SU-DHL-6 (cell line): ENCODE data around the gene PNMT.

Source experiments
- H2AFZ ChIP-seq: fragments of 200-600 bp; sonication (generic); 2 replicates; pipeline ENCODE4 v1.6.1; 2014; ENCODE audit warnings: low read depth, mild to moderate bottlenecking, moderate library complexity, mixed read lengths, antibody characterized with exemption, low read length; ENCODE audit not compliant: severe bottlenecking
- H3F3A ChIP-seq: fragments of 200-600 bp; shearing (Covaris generic); 2 replicates; pipeline ENCODE4 v1.6.0; 2016; ENCODE audit warnings: antibody characterized with exemption, mild to moderate bottlenecking; ENCODE audit not compliant: insufficient read depth
- H3K27ac ChIP-seq: fragments of 200-600 bp; sonication (generic); 2 replicates; pipeline ENCODE4 v1.5.1; 2016; ENCODE audit warnings: low read depth, mild to moderate bottlenecking, low read length, moderate library complexity, mixed read lengths
- H3K27me3 ChIP-seq: fragments of 200-600 bp; sonication (generic), shearing (Covaris generic); 2 replicates; pipeline ENCODE4 v1.6.0; 2014; ENCODE audit warnings: mild to moderate bottlenecking, low read length
- H3K36me3 ChIP-seq: fragments of 200-600 bp; sonication (generic); 2 replicates; pipeline ENCODE4 v1.6.1; 2014; ENCODE audit warnings: mild to moderate bottlenecking, low read length, mixed read lengths
- H3K4me2 ChIP-seq: fragments of 300-600, 200-600 bp; shearing (Covaris generic), sonication (generic); 2 replicates; pipeline ENCODE4 v1.6.0; 2014; ENCODE audit warnings: low read length, low read depth, mild to moderate bottlenecking; ENCODE audit not compliant: poor library complexity, severe bottlenecking
- H3K4me3 ChIP-seq: fragments of 200-600 bp; sonication (generic); 2 replicates; pipeline ENCODE4 v1.5.1; 2014; ENCODE audit warnings: antibody characterized with exemption, low read length, mild to moderate bottlenecking, mixed read lengths; ENCODE audit not compliant: insufficient read depth, poor library complexity, severe bottlenecking
- H3K79me2 ChIP-seq: fragments of 200-600 bp; sonication (generic); 2 replicates; pipeline ENCODE4 v1.6.1; 2014; ENCODE audit warnings: mild to moderate bottlenecking, low read length, moderate library complexity; ENCODE audit not compliant: insufficient read depth
- H3K9ac ChIP-seq: fragments of 200-600 bp; sonication (generic); 2 replicates; pipeline ENCODE4 v1.7.0; 2014; ENCODE audit warnings: mild to moderate bottlenecking, low read length
- H3K9me2 ChIP-seq: fragments of 200-600 bp; sonication (generic); replicated peaks from 2 replicates; pipeline ENCODE4 v1.6.1; 2014; ENCODE audit warnings: low read length; ENCODE audit not compliant: insufficient read depth
- H3K9me3 ChIP-seq: fragments of 200-600 bp; sonication (generic); 2 replicates; pipeline ENCODE4 v1.6.1; 2014; ENCODE audit warnings: low read length, mixed read lengths; ENCODE audit not compliant: insufficient read depth
- H4K20me1 ChIP-seq: fragments of 200-600 bp; sonication (generic); 2 replicates; pipeline ENCODE4 v1.6.1; 2014; ENCODE audit warnings: low read depth, mild to moderate bottlenecking, antibody characterized with exemption, low read length, moderate library complexity, mixed read lengths
- CTCF ChIP-seq: fragments of 200-600 bp; sonication (generic); IDR thresholded peaks from one replicate; pipeline ENCODE4 v1.5.1; 2017; ENCODE audit warnings: antibody characterized with exemption, mild to moderate bottlenecking, low read length, moderate library complexity; ENCODE audit not compliant: insufficient read depth, poor library complexity, severe bottlenecking
- EZH2phosphoT487 ChIP-seq: fragments of 200-600 bp; sonication (generic), shearing (Covaris generic); conservative IDR thresholded peaks from 2 replicates; pipeline ENCODE4 v1.6.1; 2018; ENCODE audit warnings: mild to moderate bottlenecking, antibody characterized with exemption, low read length, moderate library complexity, mixed read lengths

Gene PNMT, protein sequence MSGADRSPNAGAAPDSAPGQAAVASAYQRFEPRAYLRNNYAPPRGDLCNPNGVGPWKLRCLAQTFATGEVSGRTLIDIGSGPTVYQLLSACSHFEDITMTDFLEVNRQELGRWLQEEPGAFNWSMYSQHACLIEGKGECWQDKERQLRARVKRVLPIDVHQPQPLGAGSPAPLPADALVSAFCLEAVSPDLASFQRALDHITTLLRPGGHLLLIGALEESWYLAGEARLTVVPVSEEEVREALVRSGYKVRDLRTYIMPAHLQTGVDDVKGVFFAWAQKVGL

DNA sequence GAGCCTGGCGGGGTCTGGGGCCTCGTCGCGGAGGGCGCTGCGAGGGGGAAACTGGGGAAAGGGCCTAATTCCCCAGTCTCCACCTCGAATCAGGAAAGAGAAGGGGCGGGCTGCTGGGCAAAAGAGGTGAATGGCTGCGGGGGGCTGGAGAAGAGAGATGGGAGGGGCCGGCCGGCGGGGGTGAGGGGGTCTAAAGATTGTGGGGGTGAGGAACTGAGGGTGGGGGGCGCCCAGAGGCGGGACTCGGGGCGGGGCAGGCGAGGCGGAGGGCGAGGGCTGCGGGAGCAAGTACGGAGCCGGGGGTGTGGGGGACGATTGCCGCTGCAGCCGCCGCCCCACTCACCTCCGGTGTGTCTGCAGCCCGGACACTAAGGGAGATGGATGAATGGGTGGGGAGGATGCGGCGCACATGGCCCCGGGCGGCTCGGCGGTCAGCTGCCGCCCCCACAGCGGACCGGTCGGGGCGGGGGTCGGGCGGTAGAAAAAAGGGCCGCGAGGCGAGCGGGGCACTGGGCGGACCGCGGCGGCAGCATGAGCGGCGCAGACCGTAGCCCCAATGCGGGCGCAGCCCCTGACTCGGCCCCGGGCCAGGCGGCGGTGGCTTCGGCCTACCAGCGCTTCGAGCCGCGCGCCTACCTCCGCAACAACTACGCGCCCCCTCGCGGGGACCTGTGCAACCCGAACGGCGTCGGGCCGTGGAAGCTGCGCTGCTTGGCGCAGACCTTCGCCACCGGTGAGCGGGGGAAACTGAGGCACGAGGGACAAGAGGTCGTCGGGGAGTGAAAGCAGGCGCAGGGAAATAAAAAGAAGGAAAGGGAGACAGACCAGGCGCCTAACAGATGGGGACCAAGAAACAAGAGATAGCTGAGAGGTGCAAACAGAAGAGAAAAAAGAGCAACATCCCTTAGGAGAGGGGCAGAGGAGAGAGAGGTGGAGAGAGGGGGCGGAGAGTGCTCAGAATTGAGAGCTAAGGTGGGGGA, at the start of gene PNMT:
TSS of gene PNMT (plus strand) at position 509 of the 980 bp plus-strand sequence. CDS start at position 532, 23 bp downstream.
- Histone ChIP-seq H2AFZ (peak within 1 kb of the TSS; percentile 46), H3K4me2 (peak within 1 kb of the TSS; percentile 41)

DNA sequence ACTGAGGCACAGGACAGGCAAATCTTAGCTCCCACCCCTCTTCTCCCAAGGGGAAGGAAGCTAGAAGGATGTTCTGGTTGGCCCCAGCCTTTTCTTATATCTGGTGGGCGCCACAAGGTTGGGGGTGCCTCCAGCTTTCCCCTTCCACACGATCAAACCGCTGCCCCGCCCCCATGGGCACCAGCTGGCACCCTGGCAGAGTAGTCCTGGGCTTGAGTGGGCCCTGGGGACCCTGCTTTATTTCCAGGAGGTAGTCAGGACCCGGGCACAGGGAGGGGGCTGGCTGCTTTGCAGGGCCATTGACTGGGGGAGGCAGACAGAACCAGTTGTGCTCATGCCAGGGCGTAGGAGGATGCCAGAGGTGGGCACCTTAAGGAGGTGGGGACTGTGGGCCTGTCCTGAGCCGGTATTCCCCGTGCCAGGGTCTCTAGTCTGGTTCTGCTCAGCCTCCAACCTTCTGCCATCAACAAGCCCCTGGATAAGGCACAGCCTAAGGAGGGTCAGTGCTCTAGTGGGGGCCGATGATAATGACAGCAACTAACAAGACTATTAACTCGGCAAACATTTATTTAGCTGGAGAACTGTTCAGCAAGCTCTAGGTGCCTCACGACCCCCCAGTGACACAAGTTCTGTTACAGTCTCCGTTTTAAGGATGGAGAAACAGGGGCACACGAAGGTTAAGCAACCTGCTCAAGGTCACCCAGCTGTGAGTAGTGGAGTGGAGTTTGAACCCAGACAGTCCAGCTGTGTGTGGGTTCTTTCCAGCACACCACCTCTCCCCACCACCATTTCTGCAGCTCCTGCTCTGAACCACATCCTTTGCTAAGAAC, 49.1 kb upstream of the PNMT start:
- Histone ChIP-seq H3K27ac (no peak overlapping the region), H3K4me2 (no peak overlapping the region), H2AFZ (no peak overlapping the region), H3K4me3 (no peak overlapping the region), H3F3A (peaks cover 26% of the 10 kb centered on the region), H3K36me3 (no peaks in the 10 kb centered on the region), H3K9ac (no peak overlapping the region; the same call in 1 of the 2 replicates), H3K79me2 (no peaks in the 10 kb centered on the region), H4K20me1 (no peaks in the 10 kb centered on the region), H3K9me2 (no peaks in the 10 kb centered on the region), H3K27me3 (no peaks in the 10 kb centered on the region), H3K9me3 (no peaks in the 10 kb centered on the region)
- no peak for TF ChIP-seq CTCF
- TF ChIP-seq EZH2phosphoT487: no peak

More for the DNA sequence above, at the start of gene PNMT:
- Histone ChIP-seq H3K9me3 (no peaks in the 10 kb centered on the region), H3K9ac (no peak within 1 kb of the TSS; the same call in 1 of the 2 replicates), H3K36me3 (no peaks in the 10 kb centered on the region), H3K27me3 (no peaks in the 10 kb centered on the region), H3K9me2 (no peaks in the 10 kb centered on the region), H3K27ac (no peak within 1 kb of the TSS), H4K20me1 (no peaks in the 10 kb centered on the region), H3K79me2 (no peaks in the 10 kb centered on the region), H3K4me3 (peak within 1 kb of the TSS; percentile 23), H3F3A (no peaks in the 10 kb centered on the region)
- TF ChIP-seq EZH2phosphoT487 (no peak), CTCF (peak; percentile 59)

GRCh38 chr17:39619786-39620101, 48.5 kb upstream of the PNMT start:
- H3K9me2 ChIP-seq: no peaks in the 10 kb centered on the region
- H2AFZ ChIP-seq: no peak overlapping the region
- no peak overlapping the region for H3K9ac ChIP-seq
- no peak overlapping the region for H3K27ac ChIP-seq
- H3K4me3 ChIP-seq: no peak overlapping the region
- H4K20me1 ChIP-seq: no peaks in the 10 kb centered on the region
- TF ChIP-seq EZH2phosphoT487 (no peak), CTCF (no peak)
- no peaks in the 10 kb centered on the region for H3K36me3 ChIP-seq
- no peak overlapping the region for H3K4me2 ChIP-seq
- H3K27me3 ChIP-seq: no peaks in the 10 kb centered on the region
- H3F3A ChIP-seq: peaks cover 26% of the 10 kb centered on the region
- no peaks in the 10 kb centered on the region for H3K79me2 ChIP-seq
- no peaks in the 10 kb centered on the region for H3K9me3 ChIP-seq
